ENCODE measurements around the gene UGT1A10.
"Not testable (repeated sequence)": the region's sequence is repeated elsewhere in the genome, so short reads cannot be mapped to it uniquely, and the experiment has no call there.

Gene UGT1A10

GRCh38 chr2:233746475-233747282, 110.4 kb downstream of the UGT1A10 start:
- DNase-seq = no peak

- DNase-seq = no peak
Observed at GRCh38 chr2:233747283-233747544, 111.0 kb downstream of the UGT1A10 start.

- DNase-seq = not testable (repeated sequence)
Observed at GRCh38 chr2:233750689-233751088, 114.4 kb downstream of the UGT1A10 start.

DNA sequence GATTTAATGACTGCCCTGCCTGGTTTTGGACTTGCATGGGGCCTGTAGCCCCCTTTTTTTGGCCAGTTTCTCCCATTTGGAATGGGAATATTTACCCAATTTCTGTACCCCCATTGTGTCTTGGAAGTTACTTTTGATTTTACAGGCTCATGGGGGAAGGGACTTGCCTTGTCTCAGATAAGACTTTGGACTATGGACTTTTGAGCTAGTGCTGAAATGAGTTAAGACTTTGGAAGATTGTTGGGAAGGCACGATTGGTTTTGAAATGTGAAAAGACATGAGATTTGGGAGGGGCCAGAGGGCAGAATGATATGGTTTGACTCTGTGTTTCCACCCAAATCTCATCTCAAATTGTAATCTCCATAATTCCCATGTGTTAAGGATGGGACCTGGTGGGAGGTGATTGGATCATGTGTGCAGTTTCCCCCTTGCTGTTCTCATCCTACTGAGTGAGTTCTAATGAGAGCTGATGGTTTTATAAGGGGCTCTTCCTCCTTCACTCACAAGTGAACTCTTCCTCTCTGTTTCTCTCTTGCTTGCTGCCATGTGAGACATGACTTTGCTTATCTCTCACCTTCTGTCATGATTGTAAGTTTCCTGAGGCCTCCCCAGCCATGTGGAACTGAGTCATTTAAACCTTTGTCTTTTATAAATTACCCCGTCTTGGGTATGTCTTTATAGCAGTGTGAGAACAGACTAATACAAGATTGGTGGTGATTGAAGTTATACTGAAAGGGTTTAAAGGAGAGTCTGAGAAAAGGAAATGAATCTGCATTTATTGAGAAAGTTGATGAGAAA, 115.2 kb downstream of the UGT1A10 start:
- DNase-seq = not testable (repeated sequence)

GRCh38 chr2:233754872-233755611, 118.8 kb downstream of the UGT1A10 start:
- no peak for DNase-seq

DNA sequence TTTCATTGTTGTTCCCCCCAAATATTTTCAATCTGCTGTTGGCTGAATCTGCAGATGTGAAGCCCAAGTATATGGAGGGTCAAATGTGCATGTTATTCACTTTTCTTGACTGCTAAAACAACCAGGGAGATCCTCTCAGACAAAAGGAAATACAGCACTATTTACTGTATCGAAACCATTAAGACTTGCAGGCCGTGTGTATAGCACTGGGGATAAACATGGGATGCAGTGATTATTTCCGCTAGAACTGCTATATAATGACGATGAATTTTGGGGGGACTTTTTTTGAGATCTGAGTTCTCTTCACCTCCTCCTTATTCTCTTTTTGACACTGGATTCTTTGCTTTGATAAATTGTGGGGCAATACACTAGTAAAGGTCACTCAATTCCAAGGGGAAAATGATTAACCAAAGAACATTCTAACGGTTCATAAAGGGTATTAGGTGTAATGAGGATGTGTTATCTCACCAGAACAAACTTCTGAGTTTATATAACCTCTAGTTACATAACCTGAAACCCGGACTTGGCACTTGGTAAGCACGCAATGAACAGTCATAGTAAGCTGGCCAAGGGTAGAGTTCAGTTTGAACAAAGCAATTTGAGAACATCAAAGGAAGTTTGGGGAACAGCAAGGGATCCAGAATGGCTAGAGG, 120.3 kb downstream of the UGT1A10 start:
- no peak for DNase-seq

DNA sequence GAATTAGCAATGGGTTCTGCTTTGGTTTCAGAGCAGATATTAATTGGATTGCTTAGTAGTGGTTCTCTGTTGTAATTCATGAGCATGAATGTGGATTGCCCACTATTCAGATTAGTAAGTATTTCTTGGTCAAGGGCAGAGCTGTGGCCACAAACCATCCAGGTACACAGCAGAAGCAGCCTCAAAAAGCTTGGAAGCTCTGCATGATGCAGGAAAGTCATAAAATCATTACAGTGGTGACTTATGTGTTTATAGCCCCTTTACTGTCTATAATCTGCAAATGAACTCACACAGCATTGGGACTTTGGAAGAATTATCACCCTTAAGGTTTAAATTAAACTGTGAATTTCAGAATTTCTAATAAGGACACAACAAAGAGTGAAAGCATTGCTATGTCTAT, 121.9 kb downstream of the UGT1A10 start:
- no peak for DNase-seq

GRCh38 chr2:233758849-233759248, 122.6 kb downstream of the UGT1A10 start:
- DNase-seq = no peak

GRCh38 chr2:233760043-233760442, 123.8 kb downstream of the UGT1A10 start, which contains the start of gene UGT1A1:
Gene UGT1A1, plus strand, starts transcription at chr2:233760270. Its CDS starts 18 bp downstream, at chr2:233760288.
- no peak for DNase-seq

DNA sequence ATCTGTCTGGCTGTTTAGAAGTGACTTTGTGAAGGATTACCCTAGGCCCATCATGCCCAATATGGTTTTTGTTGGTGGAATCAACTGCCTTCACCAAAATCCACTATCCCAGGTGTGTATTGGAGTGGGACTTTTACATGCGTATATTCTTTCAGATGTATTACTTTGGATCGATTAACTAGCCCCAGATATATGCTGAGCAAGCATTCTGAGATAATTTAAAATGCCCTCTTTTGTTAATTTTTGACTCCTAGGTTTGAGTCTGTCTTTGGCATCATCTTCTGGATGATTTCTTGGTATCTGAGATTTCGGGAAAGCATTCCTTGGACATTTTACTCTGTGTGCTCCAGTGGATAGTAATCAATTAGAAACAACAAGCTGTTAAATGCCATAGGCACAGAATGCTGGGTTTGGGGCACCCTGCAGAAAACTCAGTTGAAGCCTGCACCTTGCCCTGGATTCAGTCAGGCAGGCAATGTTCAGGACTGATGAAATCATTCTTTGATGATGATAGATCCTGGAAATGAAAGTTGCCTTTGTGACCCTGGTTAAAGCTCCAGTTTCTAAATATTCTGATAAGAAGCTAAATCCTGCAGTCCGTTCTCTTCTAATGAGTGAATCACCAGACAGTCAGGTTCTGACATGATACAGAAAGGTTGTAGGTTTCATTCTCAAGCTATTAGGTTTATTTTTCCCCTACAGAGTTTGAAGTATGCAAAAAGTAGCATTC, 125.0 kb downstream of the UGT1A10 start:
- no peak for DNase-seq

GRCh38 chr2:233764264-233764663, 128.0 kb downstream of the UGT1A10 start:
- no peak for DNase-seq

DNA sequence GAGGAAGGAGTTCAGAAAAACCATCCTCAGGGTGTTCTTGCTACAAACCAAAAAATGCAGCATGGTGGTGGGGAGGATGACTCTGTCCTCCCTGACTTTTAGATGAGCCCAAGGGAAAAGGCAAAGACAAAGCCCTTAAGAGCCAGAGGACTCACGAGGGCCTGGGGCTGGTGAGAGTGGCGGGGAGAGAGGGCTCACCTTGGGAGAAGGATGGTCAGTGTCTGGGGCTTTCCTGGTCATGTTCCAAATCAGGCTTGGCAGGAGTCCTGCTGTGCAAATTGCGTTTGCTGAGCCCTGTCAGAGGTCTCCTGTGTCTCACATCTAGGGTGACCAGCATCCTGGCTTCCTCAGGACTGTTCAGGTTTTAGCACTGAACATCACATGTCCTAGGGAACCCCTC, 128.5 kb downstream of the UGT1A10 start:
- no peak for DNase-seq

- DNase-seq = no peak
Observed at GRCh38 chr2:233766416-233766815, 130.2 kb downstream of the UGT1A10 start.

DNA sequence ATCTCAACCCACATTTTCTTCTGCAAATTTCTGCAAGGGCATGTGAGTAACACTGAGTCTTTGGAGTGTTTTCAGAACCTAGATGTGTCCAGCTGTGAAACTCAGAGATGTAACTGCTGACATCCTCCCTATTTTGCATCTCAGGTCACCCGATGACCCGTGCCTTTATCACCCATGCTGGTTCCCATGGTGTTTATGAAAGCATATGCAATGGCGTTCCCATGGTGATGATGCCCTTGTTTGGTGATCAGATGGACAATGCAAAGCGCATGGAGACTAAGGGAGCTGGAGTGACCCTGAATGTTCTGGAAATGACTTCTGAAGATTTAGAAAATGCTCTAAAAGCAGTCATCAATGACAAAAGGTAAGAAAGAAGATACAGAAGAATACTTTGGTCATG, 131.8 kb downstream of the UGT1A10 start:
- DNase-seq = no peak

GRCh38 chr2:233769260-233769659, 133.0 kb downstream of the UGT1A10 start:
- DNase-seq = no peak

DNA sequence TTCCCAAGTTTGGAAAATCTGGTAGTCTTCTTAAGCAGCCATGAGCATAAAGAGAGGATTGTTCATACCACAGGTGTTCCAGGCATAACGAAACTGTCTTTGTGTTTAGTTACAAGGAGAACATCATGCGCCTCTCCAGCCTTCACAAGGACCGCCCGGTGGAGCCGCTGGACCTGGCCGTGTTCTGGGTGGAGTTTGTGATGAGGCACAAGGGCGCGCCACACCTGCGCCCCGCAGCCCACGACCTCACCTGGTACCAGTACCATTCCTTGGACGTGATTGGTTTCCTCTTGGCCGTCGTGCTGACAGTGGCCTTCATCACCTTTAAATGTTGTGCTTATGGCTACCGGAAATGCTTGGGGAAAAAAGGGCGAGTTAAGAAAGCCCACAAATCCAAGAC, 135.9 kb downstream of the UGT1A10 start:
- DNase-seq = no peak

- no peak for DNase-seq
Observed at GRCh38 chr2:233772583-233772982, 136.3 kb downstream of the UGT1A10 start.

DNA sequence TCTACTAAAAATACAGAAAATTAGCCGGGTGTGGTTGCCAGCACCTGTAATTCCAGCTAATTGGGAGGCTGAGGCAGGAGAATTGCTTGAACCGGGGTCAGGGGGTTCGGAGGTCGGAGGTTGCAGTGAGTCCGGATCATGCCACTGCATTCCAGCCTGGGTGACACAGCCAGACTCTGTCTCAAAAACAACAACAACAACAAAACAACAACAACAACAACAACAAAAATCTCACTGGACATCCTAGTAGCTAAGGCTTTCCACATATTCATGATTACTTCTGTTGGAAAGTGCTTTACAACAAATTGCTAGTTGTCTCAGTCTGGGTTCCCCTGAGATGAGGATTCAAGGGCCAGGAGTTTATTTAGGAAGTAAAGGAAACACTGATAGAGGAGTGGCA, 137.6 kb downstream of the UGT1A10 start:
- no peak for DNase-seq

GRCh38 chr2:233775414-233775813, 139.2 kb downstream of the UGT1A10 start:
- no peak for DNase-seq

GRCh38 chr2:233778030-233778429, 141.8 kb downstream of the UGT1A10 start, which contains the start of gene MROH2A:
Gene MROH2A, plus strand, starts transcription at chr2:233778330. Its CDS starts 1,029 bp downstream, at chr2:233779359.
- no peak for DNase-seq

GRCh38 chr2:233779722-233780121, 143.5 kb downstream of the UGT1A10 start:
- DNase-seq = no peak

DNA sequence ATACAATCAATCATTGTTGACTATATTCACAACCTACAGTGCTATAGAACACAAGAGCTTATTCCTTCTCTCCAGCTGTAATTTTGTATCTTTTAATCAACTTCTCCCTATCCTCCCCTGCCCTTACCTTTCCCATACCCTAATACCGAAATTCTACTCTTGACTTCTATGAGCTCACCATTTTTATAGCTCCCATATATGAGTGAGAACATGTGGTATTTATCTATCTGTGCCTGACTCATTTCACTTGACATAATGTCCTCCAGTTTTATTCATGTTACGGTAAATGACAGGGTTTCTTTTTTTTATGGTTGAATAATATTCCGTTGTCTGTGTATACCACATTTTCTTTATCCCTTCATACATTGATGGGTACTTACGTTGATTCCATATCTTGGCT, 144.5 kb downstream of the UGT1A10 start:
- no peak for DNase-seq
